HT-29 (cell line): ENCODE results near the gene TSR3. TPM values are rescaled to one million over a fixed set of nuclear protein-coding genes. Genes with fewer than 3 reads are reported as not detected.

Experiments used
- DNase-seq: peaks from one replicate; pipeline ENCODE4 v3.0.0-alpha.2; 2015; ENCODE audit warnings: low spot score
- total RNA-seq: library from RNA; depleted of rRNA; stranded (reverse); fragments of >200 nt; shearing (Covaris generic); gene quantifications from 2 replicates; pipeline ENCODE4 v1.2.3, GENCODE V29; 2014

TSR3 gene
- total RNA-seq, 1 experiment from 2014 or later: 155 TPM

- no peak for DNase-seq
Observed at GRCh38 chr16:1325673-1326371, 25.9 kb downstream of the TSR3 start.

GRCh38 chr16:1325261-1325660 is 26.4 kb downstream of the TSR3 start:
- DNase-seq: no peak

- no peak for DNase-seq
Observed at GRCh38 chr16:1324286-1324826, 27.3 kb downstream of the TSR3 start.

- DNase-seq: no peak
Observed at GRCh38 chr16:1323296-1324239, 28.1 kb downstream of the TSR3 start.

GRCh38 chr16:1322407-1322806 is 29.3 kb downstream of the TSR3 start:
- DNase-seq: no peak

GRCh38 chr16:1320658-1321240 is 30.9 kb downstream of the TSR3 start:
- no peak for DNase-seq

GRCh38 chr16:1320097-1320496 is 31.6 kb downstream of the TSR3 start:
- DNase-seq: no peak

- DNase-seq: no peak
Observed at GRCh38 chr16:1319041-1319440, 32.6 kb downstream of the TSR3 start.

GRCh38 chr16:1318268-1318545 is 33.5 kb downstream of the TSR3 start:
- DNase-seq: no peak

- no peak for DNase-seq
Observed at GRCh38 chr16:1317479-1318267, 34.0 kb downstream of the TSR3 start.

GRCh38 chr16:1316033-1316405 is 35.7 kb downstream of the TSR3 start:
- DNase-seq: no peak

GRCh38 chr16:1315081-1316032 is 36.3 kb downstream of the TSR3 start:
- no peak for DNase-seq

- DNase-seq: no peak
Observed at GRCh38 chr16:1314399-1315068, 37.1 kb downstream of the TSR3 start.

GRCh38 chr16:1313721-1314369 is 37.8 kb downstream of the TSR3 start:
- DNase-seq: no peak

- DNase-seq: no peak
Observed at GRCh38 chr16:1312903-1313302, 38.8 kb downstream of the TSR3 start.

GRCh38 chr16:1312467-1312816 is 39.2 kb downstream of the TSR3 start:
- DNase-seq: no peak

GRCh38 chr16:1311738-1312466 is 39.8 kb downstream of the TSR3 start:
- no peak for DNase-seq

GRCh38 chr16:1311212-1311737 is 40.4 kb downstream of the TSR3 start:
- no peak for DNase-seq

GRCh38 chr16:1310832-1311200 is 40.9 kb downstream of the TSR3 start:
- DNase-seq: no peak
